Prostate gland (tissue), 2 donors: ENCODE data around the gene IRF7.

ENCODE experiments used
- POLR2A ChIP-seq: fragments of 450-650 bp; IDR thresholded peaks from one replicate; pipeline ENCODE4 v1.6.1; 2016; ENCODE audit warnings: antibody characterized with exemption, mild to moderate bottlenecking
- POLR2AphosphoS5 ChIP-seq: sonication (generic); formaldehyde crosslinking; IDR thresholded peaks from one replicate; pipeline ENCODE4 v1.6.1; 2017; ENCODE audit warnings: antibody characterized with exemption
- TF ChIP-seq, protein P1 (sequence below), 4 experiments: fragments of 200-600 bp in 2 of 4; fragments of 450-650 bp in 2 of 4; sonication (generic) in 2 of 4; IDR thresholded peaks; 1 replicate in 3 of 4; 2 replicates in 1 of 4; pipeline ENCODE4 v1.5.1; 2016 to 2019; ENCODE audit warnings: antibody characterized with exemption in 4 of 4, mild to moderate bottlenecking in 2 of 4, moderate library complexity in 2 of 4

DNA sequence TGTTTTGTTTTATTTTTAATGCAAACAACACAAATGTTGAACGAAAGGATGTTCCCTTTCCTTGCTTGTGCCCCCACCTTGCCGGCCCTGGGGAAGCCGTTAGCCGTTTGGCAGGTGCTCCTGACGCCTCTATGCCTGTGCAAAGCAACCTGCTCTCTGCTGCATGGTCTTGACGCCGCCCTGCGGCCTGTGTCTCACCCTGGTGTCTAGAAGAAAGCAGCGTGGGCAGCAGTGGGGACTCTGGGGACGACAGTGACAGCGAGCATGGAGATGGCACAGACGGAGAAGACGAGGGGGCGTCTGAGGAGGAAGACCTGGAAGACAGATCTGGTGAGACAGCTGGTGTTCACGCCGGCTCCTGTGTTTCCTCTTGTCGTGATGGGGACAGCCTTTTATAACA is 34.0 kb downstream of the IRF7 start:
- TF ChIP-seq, protein P1, sequence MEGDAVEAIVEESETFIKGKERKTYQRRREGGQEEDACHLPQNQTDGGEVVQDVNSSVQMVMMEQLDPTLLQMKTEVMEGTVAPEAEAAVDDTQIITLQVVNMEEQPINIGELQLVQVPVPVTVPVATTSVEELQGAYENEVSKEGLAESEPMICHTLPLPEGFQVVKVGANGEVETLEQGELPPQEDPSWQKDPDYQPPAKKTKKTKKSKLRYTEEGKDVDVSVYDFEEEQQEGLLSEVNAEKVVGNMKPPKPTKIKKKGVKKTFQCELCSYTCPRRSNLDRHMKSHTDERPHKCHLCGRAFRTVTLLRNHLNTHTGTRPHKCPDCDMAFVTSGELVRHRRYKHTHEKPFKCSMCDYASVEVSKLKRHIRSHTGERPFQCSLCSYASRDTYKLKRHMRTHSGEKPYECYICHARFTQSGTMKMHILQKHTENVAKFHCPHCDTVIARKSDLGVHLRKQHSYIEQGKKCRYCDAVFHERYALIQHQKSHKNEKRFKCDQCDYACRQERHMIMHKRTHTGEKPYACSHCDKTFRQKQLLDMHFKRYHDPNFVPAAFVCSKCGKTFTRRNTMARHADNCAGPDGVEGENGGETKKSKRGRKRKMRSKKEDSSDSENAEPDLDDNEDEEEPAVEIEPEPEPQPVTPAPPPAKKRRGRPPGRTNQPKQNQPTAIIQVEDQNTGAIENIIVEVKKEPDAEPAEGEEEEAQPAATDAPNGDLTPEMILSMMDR (IDR thresholded peaks at IDR 0.05) = no peak
- no peak for TF ChIP-seq POLR2AphosphoS5
- TF ChIP-seq POLR2A = no peak
